GM18505 (cell line): Measurements from ENCODE around the gene BARX2.

Experiments used
- ATAC-seq: cut with Tn5 transposase; IDR thresholded peaks from one replicate; pipeline ENCODE4 v1.9.1; 2021; ENCODE audit not compliant: unreplicated experiment
- POLR2A ChIP-seq: IDR thresholded peaks from 4 replicates; pipeline ENCODE4 v1.6.1; 2011; ENCODE audit warnings: borderline replicate concordance; ENCODE audit not compliant: insufficient read depth, insufficient read length; ENCODE audit errors: extremely low read depth

BARX2 gene

GRCh38 chr11:129380413-129380812 is 4.8 kb downstream of the BARX2 start:
- no peak for ATAC-seq

GRCh38 chr11:129382583-129382982 is 6.9 kb downstream of the BARX2 start:
- no peak for ATAC-seq
- no peak for TF ChIP-seq POLR2A

More at GRCh38 chr11:129380413-129380812, 4.8 kb downstream of the BARX2 start:
- TF ChIP-seq POLR2A = no peak

- no peak for ATAC-seq
- no peak for TF ChIP-seq POLR2A
Observed at GRCh38 chr11:129383060-129383459, 7.4 kb downstream of the BARX2 start.

- TF ChIP-seq POLR2A = no peak
- no peak for ATAC-seq
Observed at GRCh38 chr11:129383502-129383901, 7.9 kb downstream of the BARX2 start.

- ATAC-seq = no peak
- no peak for TF ChIP-seq POLR2A
Observed at GRCh38 chr11:129384415-129384814, 8.8 kb downstream of the BARX2 start.

GRCh38 chr11:129385801-129386200 is 10.2 kb downstream of the BARX2 start:
- ATAC-seq = no peak
- TF ChIP-seq POLR2A = no peak

- no peak for ATAC-seq
- no peak for TF ChIP-seq POLR2A
Observed at GRCh38 chr11:129386795-129387397, 11.2 kb downstream of the BARX2 start.

- TF ChIP-seq POLR2A = no peak
- no peak for ATAC-seq
Observed at GRCh38 chr11:129387434-129387833, 11.8 kb downstream of the BARX2 start.

GRCh38 chr11:129388824-129389223 is 13.2 kb downstream of the BARX2 start:
- TF ChIP-seq POLR2A = no peak
- ATAC-seq = no peak

- no peak for TF ChIP-seq POLR2A
- no peak for ATAC-seq
Observed at GRCh38 chr11:129390303-129390821, 14.7 kb downstream of the BARX2 start.

- ATAC-seq = no peak
- TF ChIP-seq POLR2A = no peak
Observed at GRCh38 chr11:129391360-129391759, 15.7 kb downstream of the BARX2 start.

GRCh38 chr11:129391821-129392220 is 16.2 kb downstream of the BARX2 start:
- no peak for TF ChIP-seq POLR2A
- no peak for ATAC-seq

GRCh38 chr11:129392995-129393394 is 17.3 kb downstream of the BARX2 start:
- ATAC-seq = no peak

GRCh38 chr11:129394709-129395108 is 19.1 kb downstream of the BARX2 start:
- ATAC-seq = no peak
- no peak for TF ChIP-seq POLR2A

More at GRCh38 chr11:129392995-129393394, 17.3 kb downstream of the BARX2 start:
- TF ChIP-seq POLR2A = no peak
